Measurements from ENCODE around the gene TTF2. TPM values are rescaled to one million over a fixed set of nuclear protein-coding genes. Genes with fewer than 3 reads are reported as not detected.
A peak's percentile ranks its signal among the peaks of the same experiment; 100 is the strongest.

The TTF2 gene
- total RNA-seq, 1 experiment from 2014 or later, result 38.6 TPM

DNA sequence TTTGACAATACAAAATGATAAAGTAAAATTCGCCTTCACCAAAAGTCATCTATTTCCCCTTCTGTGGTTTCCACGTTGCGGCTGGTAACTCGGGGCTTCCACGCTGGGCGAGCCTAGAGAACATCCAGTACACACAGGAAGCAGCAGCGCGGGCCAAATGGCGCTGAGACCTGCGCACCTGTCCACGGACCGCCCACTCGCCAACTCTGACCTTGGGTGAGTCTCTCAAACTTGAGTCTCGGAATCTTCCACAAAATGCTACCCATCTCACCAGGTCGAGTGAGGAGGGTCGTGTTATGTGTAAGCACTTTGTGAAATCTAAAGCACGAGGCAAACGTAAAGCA, 820 bp upstream of the TTF2 start:
- ChIA-PET POLR2A (interaction anchor here (0.8 to 3.8 kb wide), 18 partner anchors 12 to 488 kb away, joined by 3 to 22 read pairs (median 5); partner anchors contain the start of genes CD58 and PTGFRN), CTCF (interaction anchor here (0.6 to 5.8 kb wide), 11 partner anchors 9 to 561 kb away, joined by 3 to 59 read pairs (median 5); no protein-coding TSS in a partner anchor)
- no peak overlapping the region for H3K27ac Mint-ChIP-seq (ENCODE audit: low read depth, unreplicated experiment)
- peak; percentile 66 for DNase-seq (ENCODE audit: unreplicated experiment)
- H3K9me3 Mint-ChIP-seq (ENCODE audit: unreplicated experiment), result no peaks in the 10 kb centered on the region
- no peaks in the 10 kb centered on the region for H3K27me3 Mint-ChIP-seq (ENCODE audit: insufficient read depth, unreplicated experiment)
- intact Hi-C loops (cut with micrococcal nuclease), result loop anchor here (1.0 to 10.0 kb wide), 2 partner anchors 145 to 485 kb away; no protein-coding TSS in a partner anchor
- no peak overlapping the region for H3K4me3 Mint-ChIP-seq (ENCODE audit: unreplicated experiment)
- peaks cover 30% of the 10 kb centered on the region for H3K4me1 Mint-ChIP-seq (ENCODE audit: insufficient read depth, unreplicated experiment)
- TF ChIP-seq, protein P1, sequence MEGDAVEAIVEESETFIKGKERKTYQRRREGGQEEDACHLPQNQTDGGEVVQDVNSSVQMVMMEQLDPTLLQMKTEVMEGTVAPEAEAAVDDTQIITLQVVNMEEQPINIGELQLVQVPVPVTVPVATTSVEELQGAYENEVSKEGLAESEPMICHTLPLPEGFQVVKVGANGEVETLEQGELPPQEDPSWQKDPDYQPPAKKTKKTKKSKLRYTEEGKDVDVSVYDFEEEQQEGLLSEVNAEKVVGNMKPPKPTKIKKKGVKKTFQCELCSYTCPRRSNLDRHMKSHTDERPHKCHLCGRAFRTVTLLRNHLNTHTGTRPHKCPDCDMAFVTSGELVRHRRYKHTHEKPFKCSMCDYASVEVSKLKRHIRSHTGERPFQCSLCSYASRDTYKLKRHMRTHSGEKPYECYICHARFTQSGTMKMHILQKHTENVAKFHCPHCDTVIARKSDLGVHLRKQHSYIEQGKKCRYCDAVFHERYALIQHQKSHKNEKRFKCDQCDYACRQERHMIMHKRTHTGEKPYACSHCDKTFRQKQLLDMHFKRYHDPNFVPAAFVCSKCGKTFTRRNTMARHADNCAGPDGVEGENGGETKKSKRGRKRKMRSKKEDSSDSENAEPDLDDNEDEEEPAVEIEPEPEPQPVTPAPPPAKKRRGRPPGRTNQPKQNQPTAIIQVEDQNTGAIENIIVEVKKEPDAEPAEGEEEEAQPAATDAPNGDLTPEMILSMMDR (IDR thresholded peaks at IDR 0.05; ENCODE audit: unreplicated experiment), result no peak
- TSS peak; percentile 64 for BruUV-seq (replicated peaks)
- peaks cover 9% of the 10 kb centered on the region for H3K36me3 Mint-ChIP-seq (ENCODE audit: insufficient read depth, unreplicated experiment)

DNA sequence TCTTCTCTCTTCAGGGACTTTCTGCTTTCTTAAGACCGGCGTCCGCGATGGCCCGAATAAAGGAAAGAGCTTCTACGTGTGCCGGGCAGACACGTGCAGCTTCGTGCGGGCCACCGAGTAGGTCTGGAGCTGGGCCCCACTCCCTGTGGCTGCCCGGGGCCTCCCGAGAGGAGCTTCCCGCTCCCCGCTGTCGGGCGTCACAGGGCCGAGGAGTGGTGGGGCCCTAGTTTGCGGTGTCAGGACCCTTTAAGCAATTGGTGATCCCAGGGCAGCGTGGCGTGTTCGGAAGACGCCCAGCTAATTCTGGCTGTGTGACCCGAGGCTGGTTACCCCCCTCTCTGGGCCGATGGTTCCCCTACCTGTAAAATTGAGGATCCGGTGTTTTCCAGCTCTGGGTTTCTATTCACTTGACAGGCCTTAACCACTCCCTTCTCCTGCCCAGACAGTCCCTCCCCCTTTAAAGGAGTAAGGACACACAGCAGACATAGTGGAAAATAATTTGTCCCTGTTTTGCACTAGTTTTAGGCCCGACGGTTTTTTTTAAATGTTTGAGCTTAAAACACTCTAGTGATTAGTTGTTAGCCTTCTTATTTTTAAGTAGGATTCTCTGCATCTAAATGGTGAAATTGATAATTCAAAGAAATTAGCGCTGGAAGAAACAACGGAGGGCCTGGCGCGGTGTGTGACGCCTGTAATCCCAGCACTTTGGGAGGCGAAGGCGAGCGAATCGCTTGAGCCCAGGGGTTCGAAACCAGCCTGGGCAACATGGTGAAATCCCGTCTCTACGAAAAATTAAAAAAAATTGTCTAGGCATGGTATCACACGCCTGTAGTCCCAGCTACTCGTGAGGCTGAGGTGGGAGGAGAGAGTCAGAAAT, 553 bp downstream of the TTF2 start:
- DNase-seq (ENCODE audit: unreplicated experiment), result peak; percentile 71
- no peaks in the 10 kb centered on the region for H3K27me3 Mint-ChIP-seq (ENCODE audit: insufficient read depth, unreplicated experiment)
- BruUV-seq (replicated peaks), result TSS peak; percentile 75
- H3K27ac Mint-ChIP-seq (ENCODE audit: low read depth, unreplicated experiment), result no peak overlapping the region
- peaks cover 30% of the 10 kb centered on the region for H3K4me1 Mint-ChIP-seq (ENCODE audit: insufficient read depth, unreplicated experiment)
- ChIA-PET CTCF (interaction anchor here (0.6 to 5.8 kb wide), 19 partner anchors 8 to 804 kb away, joined by 3 to 59 read pairs (median 4); no protein-coding TSS in a partner anchor), POLR2A (interaction anchor here (0.8 to 3.8 kb wide), 33 partner anchors 9 to 929 kb away, joined by 3 to 22 read pairs (median 5); partner anchors contain the start of genes CD58, IGSF3, MAN1A2 and PTGFRN)
- H3K9me3 Mint-ChIP-seq (ENCODE audit: unreplicated experiment), result no peaks in the 10 kb centered on the region
- no peak overlapping the region for H3K4me3 Mint-ChIP-seq (ENCODE audit: unreplicated experiment)
- peaks cover 9% of the 10 kb centered on the region for H3K36me3 Mint-ChIP-seq (ENCODE audit: insufficient read depth, unreplicated experiment)
- TF ChIP-seq, protein P1 (IDR thresholded peaks at IDR 0.05; ENCODE audit: unreplicated experiment), result no peak
- intact Hi-C loops (cut with micrococcal nuclease), result loop anchor here (1.0 to 10.0 kb wide), 3 partner anchors 304 to 454 kb away; partner anchors contain the start of gene MAN1A2

DNA sequence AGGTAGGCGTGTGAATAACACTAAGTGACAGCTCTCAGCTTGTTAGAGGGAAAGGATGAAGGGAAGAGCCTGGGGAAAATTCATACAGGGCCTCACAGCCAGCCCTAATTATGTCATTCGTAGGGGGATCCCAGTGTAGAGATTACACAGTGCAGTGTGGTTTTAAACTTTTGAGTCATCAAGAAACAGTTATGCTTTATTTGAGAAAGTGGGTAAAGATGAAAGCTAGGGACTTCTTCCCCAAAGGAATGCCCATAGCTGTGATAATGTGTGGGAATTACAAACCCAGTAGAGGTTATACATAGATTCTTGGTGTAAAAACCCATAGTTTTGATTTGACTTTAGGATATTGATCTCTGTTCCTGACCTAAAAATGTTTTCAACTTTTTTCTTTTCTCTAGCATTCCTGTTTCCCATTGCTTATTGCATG, 1.9 kb downstream of the TTF2 start:
- Mint-ChIP-seq H3K4me1 (ENCODE audit: insufficient read depth, unreplicated experiment) (peaks cover 30% of the 10 kb centered on the region), H3K27me3 (ENCODE audit: insufficient read depth, unreplicated experiment) (no peaks in the 10 kb centered on the region), H3K9me3 (ENCODE audit: unreplicated experiment) (no peaks in the 10 kb centered on the region), H3K4me3 (ENCODE audit: unreplicated experiment) (no peak overlapping the region), H3K36me3 (ENCODE audit: insufficient read depth, unreplicated experiment) (peaks cover 9% of the 10 kb centered on the region), H3K27ac (ENCODE audit: low read depth, unreplicated experiment) (no peak overlapping the region)
- TF ChIP-seq, protein P1 (IDR thresholded peaks at IDR 0.05; ENCODE audit: unreplicated experiment), result no peak
- DNase-seq (ENCODE audit: unreplicated experiment), result peak; percentile 28
- CTCF ChIA-PET, result interaction anchor here (0.7 to 1.5 kb wide), 5 partner anchors 60 to 697 kb away, joined by 3 to 6 read pairs (median 4); no protein-coding TSS in a partner anchor
- POLR2A ChIA-PET, result interaction anchor here (0.5 to 2.3 kb wide), 3 partner anchors 9 to 472 kb away, joined by 3 to 9 read pairs (median 3); no protein-coding TSS in a partner anchor
- no TSS peak for BruUV-seq (replicated peaks)
- intact Hi-C loops (cut with micrococcal nuclease), result loop anchor here (10.0 kb wide), 2 partner anchors 303 to 453 kb away; partner anchors contain the start of gene MAN1A2

DNA sequence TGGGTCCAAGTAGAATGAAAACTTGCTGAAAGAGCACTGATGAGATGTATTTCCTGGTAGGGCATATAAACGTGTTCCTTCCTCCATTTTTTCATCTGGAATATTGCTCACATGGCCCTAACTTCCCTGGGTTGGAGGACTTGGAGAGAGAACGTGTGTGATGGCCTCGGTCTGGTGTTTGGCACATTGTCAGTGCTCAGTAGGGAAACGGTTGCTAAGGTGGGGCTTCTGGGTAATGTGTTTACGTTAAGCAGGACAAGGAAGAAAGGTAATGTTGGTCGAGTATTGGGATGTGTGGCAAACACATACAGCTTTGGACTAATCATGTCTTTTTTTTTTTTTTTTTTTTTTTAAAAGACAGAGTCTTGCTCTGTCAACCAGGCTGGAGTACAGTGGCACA, 6.2 kb downstream of the TTF2 start:
- Mint-ChIP-seq H3K27me3 (ENCODE audit: insufficient read depth, unreplicated experiment) (no peaks in the 10 kb centered on the region), H3K4me3 (ENCODE audit: unreplicated experiment) (no peak overlapping the region), H3K9me3 (ENCODE audit: unreplicated experiment) (no peaks in the 10 kb centered on the region), H3K27ac (ENCODE audit: low read depth, unreplicated experiment) (peak overlapping the region; percentile 60), H3K4me1 (ENCODE audit: insufficient read depth, unreplicated experiment) (peaks cover 20% of the 10 kb centered on the region), H3K36me3 (ENCODE audit: insufficient read depth, unreplicated experiment) (peaks cover 15% of the 10 kb centered on the region)
- intact Hi-C loops (cut with micrococcal nuclease), result loop anchor here (5.0 to 10.0 kb wide), 4 partner anchors 298 to 686 kb away; partner anchors contain the start of gene MAN1A2
- no TSS peak for BruUV-seq (replicated peaks)
- CTCF ChIA-PET, result interaction anchor here (0.6 to 12.9 kb wide), 17 partner anchors 25 to 1042 kb away, joined by 3 to 201 read pairs (median 4); no protein-coding TSS in a partner anchor
- POLR2A ChIA-PET, result interaction anchor here (1.0 kb wide), 1 partner anchor 58 kb away, joined by 4 read pairs; no protein-coding TSS in a partner anchor
- no peak for DNase-seq (ENCODE audit: unreplicated experiment)
- TF ChIP-seq, protein P1 (IDR thresholded peaks at IDR 0.05; ENCODE audit: unreplicated experiment), result no peak

Measured in MCF 10A (cell line).